Fibroblast of pulmonary artery (primary cell): Measurements from ENCODE around the gene A3GALT2.

Source experiments
- DNase-seq: peaks from one replicate; pipeline ENCODE4 v3.0.0-alpha.2; 2010; ENCODE audit warnings: low read depth
- H3K4me3 ChIP-seq: replicated peaks from 2 replicates; pipeline ENCODE4 v1.5.1; 2011; ENCODE audit warnings: low read depth, mild to moderate bottlenecking, control low read depth, low read length, moderate library complexity
- CTCF ChIP-seq: IDR thresholded peaks from 2 replicates; pipeline ENCODE4 v1.5.1; 2011; ENCODE audit warnings: mild to moderate bottlenecking, control low read depth, low read length, inconsistent platforms; ENCODE audit errors: missing control alignments

A3GALT2 gene

GRCh38 chr1:33323663-33324477 is 3.0 kb upstream of the A3GALT2 start:
- no peak for TF ChIP-seq CTCF
- H3K4me3 ChIP-seq = no peak overlapping the region
- DNase-seq = no peak

GRCh38 chr1:33322870-33323585 is 2.1 kb upstream of the A3GALT2 start:
- TF ChIP-seq CTCF = no peak
- DNase-seq = no peak
- no peak overlapping the region for H3K4me3 ChIP-seq

- DNase-seq = no peak
- no peak overlapping the region for H3K4me3 ChIP-seq
- no peak for TF ChIP-seq CTCF
Measured at GRCh38 chr1:33322109-33322508, 1.2 kb upstream of the A3GALT2 start.

GRCh38 chr1:33321178-33321577 is 280 bp upstream of the A3GALT2 start:
- no peak for DNase-seq
- no peak for TF ChIP-seq CTCF
- no peak overlapping the region for H3K4me3 ChIP-seq

GRCh38 chr1:33319949-33320618 is 814 bp downstream of the A3GALT2 start:
- no peak for TF ChIP-seq CTCF

GRCh38 chr1:33319186-33319948 is 1.5 kb downstream of the A3GALT2 start:
- no peak overlapping the region for H3K4me3 ChIP-seq
- TF ChIP-seq CTCF = no peak
- DNase-seq = no peak

More at GRCh38 chr1:33319949-33320618, 814 bp downstream of the A3GALT2 start:
- no peak overlapping the region for H3K4me3 ChIP-seq
- no peak for DNase-seq
